Panc1 (cell line): ENCODE results near the gene OLFML2A.

ENCODE experiments used
- CTCF ChIP-seq: fragments of 450-650 bp; IDR thresholded peaks from 2 replicates; pipeline ENCODE4 v1.5.1; 2017; ENCODE audit warnings: mild to moderate bottlenecking
- POLR2AphosphoS5 ChIP-seq: IDR thresholded peaks from 2 replicates; pipeline ENCODE4 v1.6.1; 2012; ENCODE audit warnings: mild to moderate bottlenecking, low read depth, low read length, moderate library complexity
- REST ChIP-seq, 2 experiments: IDR thresholded peaks; 2 replicates each; pipeline ENCODE4 v1.6.1; 2011 to 2012; ENCODE audit warnings: low read depth in 2 of 2, control low read depth in 1 of 2, low read length in 1 of 2, mild to moderate bottlenecking in 1 of 2, moderate library complexity in 1 of 2; ENCODE audit not compliant: insufficient read depth in 1 of 2
- SIN3A ChIP-seq: IDR thresholded peaks from 2 replicates; pipeline ENCODE4 v1.6.1; 2012; ENCODE audit warnings: low read depth, mild to moderate bottlenecking, low read length, moderate library complexity, borderline replicate concordance; ENCODE audit not compliant: insufficient read depth
- TCF7L2 ChIP-seq: IDR thresholded peaks from 2 replicates; pipeline ENCODE4 v1.6.1; 2011; ENCODE audit warnings: mild to moderate bottlenecking, low read depth, low read length, inconsistent platforms

- TF ChIP-seq CTCF (no peak), TCF7L2 (no peak), REST (IDR thresholded peaks at IDR 0.05; ENCODE audit: insufficient read depth in 1 of 2, low read depth in 2 of 2, low read length in 1 of 2) (no peak), POLR2AphosphoS5 (no peak), SIN3A (no peak)
These were observed 31.5 kb downstream of the OLFML2A start for GRCh38 chr9:124808246-124808956.
